GM18511 (cell line): ENCODE results near the gene ZNF682.
"Not testable (repeated sequence)": the region's sequence is repeated elsewhere in the genome, so short reads cannot be mapped to it uniquely, and the experiment has no call there.

Experiments
- ATAC-seq: cut with Tn5 transposase; IDR thresholded peaks from one replicate; pipeline ENCODE4 v1.9.1; 2021; ENCODE audit warnings: mild to moderate bottlenecking, moderate library complexity; ENCODE audit not compliant: unreplicated experiment

ZNF682 gene

DNA sequence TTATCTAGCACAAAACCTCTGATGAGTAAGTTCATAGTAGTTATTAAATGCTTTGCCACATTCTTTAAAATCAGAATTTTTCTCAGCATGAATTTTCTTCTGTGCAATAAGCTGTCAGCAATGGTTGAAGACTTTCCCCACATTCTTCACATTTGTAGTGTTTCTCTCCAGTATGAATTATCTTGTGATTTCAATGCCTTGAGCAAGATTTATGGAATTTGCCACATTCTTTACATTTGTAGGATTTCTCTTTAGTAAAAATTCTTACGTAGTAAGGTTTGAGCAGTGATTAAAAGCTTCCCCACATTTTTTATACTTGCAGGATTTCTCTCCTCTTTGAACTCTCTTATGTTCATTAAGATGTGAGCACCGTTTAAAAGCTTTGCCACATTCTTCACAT lies 33.6 kb downstream of the ZNF682 start:
- no peak for ATAC-seq

DNA sequence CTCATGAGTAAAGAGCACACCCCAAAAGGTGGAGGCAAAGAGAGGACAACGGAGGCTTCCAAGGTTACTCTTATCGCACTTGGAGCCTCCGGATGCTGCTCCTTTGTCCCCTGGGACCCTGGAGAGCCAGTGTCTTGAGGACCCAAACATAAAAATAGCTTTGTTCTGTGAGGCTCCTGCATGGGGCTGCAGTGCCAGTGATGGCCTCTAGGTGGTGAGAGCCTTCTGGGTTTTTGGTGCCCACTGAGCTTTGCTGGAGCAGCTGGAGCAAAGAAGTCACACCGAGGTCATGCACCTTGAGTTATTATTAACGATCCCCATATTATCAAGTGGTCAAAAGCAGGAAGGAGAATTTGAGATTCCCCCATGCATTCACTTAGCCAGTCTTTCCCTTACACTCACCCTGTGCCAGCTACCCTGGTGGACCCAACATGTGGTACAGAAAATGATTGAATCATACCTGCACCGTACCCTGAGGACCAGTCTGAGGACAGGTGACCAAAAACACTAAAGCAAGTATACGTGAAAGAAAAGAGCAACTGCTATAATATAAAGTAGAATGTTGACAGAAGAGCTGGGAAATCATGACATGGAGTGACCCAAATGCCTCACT lies 41.5 kb downstream of the ZNF682 start:
- no peak for ATAC-seq

DNA sequence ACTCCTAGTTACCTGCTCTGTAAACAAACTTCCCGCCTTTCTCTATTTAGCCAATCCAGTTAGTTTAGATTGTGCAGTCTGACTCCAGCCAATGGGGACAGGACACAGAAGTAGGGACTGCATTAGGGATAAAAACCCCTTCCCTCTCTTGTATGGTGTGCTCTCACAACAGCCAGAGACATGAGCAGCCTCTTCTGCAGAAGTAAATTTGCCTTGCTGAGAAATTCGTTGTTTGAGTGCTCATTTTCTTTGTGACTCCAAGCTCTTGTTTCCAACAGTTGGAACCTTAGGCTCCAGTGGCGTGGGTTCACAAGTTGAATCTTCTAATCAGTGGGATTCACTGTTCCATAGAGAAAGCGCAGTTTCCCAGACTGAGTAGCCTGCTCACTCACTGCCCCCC lies 72.4 kb downstream of the ZNF682 start:
- no peak for ATAC-seq

DNA sequence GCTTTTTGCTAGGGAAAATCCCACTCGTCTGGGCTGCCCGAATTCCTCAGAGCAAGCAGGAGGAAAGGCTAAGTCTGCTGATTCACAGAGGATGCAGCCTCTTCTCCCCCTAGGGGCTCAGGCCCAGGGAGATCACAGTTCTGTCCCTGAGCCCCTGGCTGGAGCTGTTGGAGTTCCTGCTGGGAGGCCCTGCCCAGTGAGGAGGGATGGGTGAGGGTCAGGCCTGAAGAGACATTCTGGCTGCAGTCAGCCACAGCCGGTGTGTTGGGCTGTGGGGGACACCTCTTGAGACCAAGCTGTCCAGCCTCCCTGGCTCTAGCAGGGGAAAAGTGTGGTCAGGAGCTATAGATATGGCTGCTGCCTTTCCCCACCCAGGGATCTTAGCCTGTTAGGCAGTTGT lies 73.2 kb downstream of the ZNF682 start:
- ATAC-seq = not testable (repeated sequence)

DNA sequence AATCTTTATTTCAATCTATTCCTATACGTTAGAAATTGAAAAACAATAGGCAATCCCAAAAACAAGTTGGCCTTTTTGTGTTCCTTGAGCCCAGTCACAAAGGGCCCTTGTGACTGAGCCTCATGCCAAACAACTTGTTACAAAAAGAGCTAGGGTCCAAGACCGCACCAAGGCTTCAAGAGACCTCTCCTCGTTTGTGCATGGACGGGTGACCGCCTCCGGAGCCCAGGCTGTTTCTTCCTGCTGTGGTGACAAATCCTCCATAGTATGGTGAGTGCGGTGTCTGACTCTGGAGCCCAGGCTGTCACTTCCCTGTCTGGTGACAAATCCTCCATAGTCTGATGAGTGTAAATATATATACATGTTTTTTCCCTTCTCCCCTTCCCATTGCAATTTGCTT lies 74.9 kb downstream of the ZNF682 start:
- ATAC-seq = no peak

DNA sequence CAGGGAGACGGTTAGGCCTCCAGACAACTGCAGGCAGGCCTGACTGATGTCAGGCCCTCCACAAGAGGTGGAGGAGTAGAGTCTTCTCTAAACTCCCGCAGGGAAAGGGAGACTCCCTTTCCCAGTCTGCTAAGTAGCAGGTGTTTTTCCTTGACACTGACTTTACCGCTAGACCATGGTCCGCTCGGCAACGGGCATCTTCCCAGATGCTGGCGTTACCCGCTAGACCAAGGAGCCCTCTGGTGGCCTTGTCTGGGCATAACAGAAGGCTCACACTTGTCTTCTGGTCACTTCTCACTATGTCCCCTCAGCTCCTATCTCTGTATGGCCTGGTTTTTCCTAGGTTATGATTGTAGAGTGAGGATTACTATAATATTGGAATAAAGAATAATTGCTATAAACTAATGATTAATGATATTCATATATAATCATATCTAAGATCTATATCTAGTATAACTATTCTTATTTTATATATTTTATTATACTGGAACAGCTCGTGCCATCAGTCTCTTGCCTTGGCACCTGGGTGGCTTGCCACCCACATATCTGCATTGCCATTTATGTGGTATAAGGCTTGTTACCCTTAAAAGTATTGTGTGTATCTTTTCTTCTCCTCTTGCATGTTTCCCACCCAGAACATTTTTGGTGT lies 80.0 kb downstream of the ZNF682 start:
- ATAC-seq = not testable (repeated sequence)

DNA sequence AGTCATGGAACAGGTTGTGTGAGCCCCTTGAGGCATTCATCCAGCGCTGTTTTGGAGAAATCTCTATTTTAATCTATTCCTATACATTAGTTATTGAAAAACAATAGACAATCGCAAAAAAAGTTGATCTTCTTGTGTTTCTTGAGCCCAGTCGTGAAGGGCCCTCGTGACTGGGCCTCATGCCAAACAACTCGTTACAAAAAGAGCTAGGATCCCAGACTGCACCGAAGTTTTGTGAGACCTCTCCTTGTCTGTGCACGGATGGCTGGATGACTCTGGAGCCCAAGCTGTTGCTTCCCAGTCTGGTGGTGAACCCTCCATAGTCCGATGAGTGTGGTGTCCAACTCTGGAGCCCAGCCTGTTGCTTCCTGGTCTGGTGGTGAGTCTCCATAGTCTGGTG lies 81.5 kb downstream of the ZNF682 start:
- ATAC-seq = not testable (repeated sequence)

DNA sequence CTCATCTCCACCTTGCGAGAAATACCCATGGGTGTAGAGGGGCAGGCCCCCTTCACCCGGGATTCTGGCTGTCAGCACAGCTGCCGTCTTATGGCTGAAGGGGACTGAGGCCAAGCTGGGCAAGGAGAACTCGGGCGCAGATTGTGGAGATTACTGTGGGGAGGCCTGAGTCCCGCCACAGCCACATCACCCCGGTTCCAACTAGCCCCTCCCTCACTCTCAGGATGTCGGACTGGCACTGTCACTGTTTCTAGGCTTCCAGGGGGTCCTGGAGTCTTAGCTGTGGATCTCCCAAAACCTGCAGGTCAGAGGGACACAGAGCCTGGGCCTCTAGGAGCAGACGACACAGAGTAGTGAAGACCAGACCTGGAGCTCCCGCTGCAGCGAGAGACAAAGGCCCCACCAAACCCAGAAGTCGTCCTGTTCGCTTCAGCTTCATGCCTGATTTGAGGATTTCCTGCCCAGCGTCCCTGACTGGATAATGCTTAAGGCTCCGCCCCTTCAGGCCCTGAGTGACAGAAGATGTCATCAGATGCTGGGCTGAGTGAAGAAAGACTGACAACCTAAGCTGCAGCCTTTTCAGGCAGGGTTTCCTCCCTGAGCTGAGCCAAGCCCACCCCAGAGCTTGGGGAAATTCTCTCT lies 82.8 kb downstream of the ZNF682 start:
- ATAC-seq = no peak

DNA sequence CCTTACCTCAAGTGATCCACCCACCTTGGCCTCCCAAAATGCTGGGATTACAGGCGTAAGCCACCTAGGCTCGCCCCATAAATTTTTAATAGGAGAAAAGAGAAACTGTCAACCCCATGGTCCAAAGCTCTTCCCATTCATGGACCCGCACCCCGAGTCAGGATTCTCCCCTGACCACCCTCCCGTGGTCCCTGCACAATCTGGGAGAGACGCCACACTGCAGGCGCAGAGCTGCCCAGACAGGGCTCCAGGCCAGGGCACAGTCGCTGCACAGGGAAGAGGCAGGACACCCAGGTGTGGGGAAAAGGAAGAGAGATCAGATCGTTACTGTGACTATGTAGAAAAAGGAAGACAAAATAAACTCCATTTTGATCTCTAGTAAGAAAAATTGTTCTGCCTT lies 84.1 kb downstream of the ZNF682 start:
- no peak for ATAC-seq
